Stimulated activated CD4-positive, alpha-beta T cell treated with anti-CD3 and anti-CD28 coated beads, Interleukin-1b, Interleukin-23, amount 100 ng/mL, for 1 hour (primary cell): ENCODE data around the gene ATP9A.
"Not testable (repeated sequence)": the region's sequence is repeated elsewhere in the genome, so short reads cannot be mapped to it uniquely, and the experiment has no call there.

Experiments
- DNase-seq, 2 donors: peaks; one replicate each; pipeline ENCODE4 v3.0.0-alpha.2; 2020; ENCODE audit warnings: low read depth in 2 of 2

Gene ATP9A

DNA sequence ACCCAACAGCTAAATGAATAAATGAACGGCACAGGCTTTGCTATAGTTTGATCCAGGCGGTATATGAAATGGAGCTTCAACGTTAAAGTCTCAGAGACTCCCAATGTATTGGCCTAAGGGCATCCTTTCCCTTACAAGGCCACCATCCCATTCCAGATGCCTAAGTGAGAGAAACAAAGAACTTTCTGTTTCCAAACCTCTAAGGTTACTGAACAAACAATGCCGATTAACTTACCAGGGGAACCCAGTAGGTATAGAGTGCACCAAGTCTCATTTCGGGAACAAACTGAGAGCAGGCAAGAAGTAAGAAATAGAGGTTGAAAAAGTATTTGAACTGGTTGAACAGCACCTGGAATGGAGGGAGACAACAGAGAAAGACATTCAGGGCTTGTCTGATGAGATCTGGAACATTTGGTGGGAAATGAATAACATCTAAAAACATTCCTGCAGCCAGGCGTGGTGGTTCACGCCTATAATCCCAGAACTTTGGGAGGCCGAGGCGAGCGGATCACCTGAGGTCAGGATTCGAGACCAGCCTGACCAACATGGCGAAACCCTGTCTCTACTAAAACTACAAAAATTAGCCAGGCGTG is 42.5 kb downstream of the ATP9A start:
- no peak for DNase-seq

DNA sequence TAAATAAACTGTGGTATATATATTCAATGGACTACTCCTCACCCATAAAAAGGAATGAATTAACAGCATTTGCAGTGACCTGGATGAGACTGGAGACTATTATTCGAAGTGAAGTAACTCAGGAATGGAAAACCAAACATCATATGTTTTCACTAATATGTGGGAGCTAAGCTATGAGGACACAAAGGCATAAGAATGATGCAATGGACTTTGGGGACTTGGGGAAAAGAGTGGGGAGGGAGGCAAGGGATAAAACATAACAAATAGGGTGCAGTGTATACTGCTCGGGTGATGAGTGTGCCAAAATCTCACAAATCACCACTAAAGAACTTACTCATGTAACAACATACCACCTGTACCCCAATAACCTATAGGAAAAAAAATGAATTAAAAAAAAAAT is 45.2 kb downstream of the ATP9A start:
- DNase-seq, result not testable (repeated sequence)

GRCh38 chr20:51722246-51722645 is 45.9 kb downstream of the ATP9A start:
- DNase-seq, result not testable (repeated sequence)

- no peak for DNase-seq
Observed at GRCh38 chr20:51720854-51721253, 47.3 kb downstream of the ATP9A start.

DNA sequence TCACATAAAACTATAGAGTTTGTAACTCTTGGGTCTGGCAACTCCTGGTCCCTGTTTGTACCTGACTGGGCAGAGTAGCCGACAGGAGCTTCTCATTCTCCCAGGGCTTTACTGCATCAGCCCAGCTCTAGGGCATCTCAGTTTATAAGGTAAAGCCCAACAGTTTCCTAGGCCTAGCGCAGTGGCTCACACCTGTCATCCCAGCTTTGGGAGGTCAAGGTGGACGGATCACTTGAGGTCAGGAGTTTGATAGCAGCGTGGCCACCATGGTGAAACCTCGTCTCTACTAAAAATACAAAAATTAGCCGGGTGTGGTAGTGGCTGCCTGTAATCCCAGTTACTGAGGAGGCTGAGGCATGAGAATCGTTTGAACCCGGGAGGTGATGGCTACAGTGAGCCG is 47.8 kb downstream of the ATP9A start:
- no peak for DNase-seq

DNA sequence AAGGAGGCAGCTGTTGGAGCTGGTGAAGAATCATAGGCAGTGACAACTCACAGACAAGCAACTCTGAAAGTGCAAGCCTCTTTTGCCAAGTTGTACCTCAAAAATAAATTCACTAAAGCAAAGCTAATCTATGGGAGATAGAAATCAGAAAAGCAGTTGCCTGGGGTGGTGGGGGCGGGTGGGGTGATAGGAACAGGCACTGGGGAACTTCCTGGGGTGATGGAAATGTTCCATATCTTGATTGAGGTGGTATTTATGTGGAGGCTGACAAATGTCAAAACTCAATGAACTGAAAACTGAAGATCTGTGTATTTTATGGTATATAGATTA is 52.4 kb downstream of the ATP9A start:
- DNase-seq, result no peak

GRCh38 chr20:51715163-51715855 is 52.9 kb downstream of the ATP9A start:
- no peak for DNase-seq

DNA sequence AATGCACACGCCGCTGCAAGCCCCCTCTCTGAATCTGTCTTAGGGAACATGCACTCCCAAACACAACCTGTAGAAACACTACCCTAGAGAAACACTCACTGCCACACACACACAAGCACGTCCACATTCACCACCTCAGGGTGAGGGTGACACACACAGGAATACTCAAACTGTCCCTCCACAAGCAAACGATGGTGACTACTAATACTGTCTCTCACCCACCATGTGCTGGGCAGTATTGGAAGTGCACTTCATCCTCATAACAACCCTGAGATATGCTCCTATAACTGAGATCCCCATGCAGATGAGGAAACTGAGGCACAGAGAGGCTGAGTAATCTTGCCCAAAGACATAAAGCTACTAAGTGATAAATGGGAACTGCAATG is 55.0 kb downstream of the ATP9A start:
- no peak for DNase-seq

- DNase-seq, result no peak
Observed at GRCh38 chr20:51712501-51713212, 55.5 kb downstream of the ATP9A start.

- no peak for DNase-seq
Observed at GRCh38 chr20:51711426-51711825, 56.8 kb downstream of the ATP9A start.

GRCh38 chr20:51710361-51710894 is 57.8 kb downstream of the ATP9A start:
- no peak for DNase-seq

GRCh38 chr20:51705400-51705799 is 62.8 kb downstream of the ATP9A start:
- no peak for DNase-seq

- no peak for DNase-seq
Observed at GRCh38 chr20:51703400-51704287, 64.5 kb downstream of the ATP9A start.

DNA sequence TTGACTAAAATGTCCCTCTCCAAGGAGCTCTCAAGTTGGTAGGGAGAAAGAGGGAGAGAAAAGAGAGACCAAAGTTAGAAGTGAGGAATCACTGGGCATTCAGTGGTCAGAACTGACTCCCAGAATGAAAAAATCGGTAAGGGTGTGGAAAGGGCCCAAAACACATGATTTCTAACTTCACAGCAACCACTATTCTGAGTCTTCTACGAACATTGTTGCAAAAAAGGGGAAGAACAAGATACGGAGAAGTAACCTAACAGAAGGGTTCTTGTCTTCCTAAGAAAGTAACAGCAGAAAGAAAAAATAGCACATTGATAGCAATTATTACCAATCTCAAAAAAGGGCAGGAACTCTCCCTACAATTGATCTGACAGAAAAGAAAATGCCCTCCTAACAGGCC is 65.6 kb downstream of the ATP9A start:
- DNase-seq, result no peak

DNA sequence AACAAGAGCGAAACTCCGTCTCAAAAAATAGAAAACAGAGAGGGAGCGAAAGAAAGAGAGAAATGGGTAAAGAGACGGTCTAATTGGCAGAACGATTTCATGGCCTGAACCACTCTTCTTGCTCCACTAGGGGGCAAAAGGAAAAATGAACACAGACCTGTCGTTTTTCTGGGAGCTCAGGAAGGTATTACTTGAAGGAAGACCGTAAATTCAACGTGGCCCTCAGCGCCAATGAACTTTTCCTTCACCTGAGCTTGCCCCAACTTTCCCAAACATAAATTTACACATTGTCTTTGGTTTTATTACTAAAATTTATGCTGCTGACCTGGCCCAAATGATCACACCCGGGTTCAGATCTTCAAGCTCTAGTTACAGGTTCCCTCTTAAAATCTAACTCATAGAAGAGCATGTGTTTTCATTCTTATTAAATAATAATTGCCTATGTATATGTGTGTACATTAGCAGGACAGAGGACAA is 67.3 kb downstream of the ATP9A start:
- DNase-seq, result no peak

DNA sequence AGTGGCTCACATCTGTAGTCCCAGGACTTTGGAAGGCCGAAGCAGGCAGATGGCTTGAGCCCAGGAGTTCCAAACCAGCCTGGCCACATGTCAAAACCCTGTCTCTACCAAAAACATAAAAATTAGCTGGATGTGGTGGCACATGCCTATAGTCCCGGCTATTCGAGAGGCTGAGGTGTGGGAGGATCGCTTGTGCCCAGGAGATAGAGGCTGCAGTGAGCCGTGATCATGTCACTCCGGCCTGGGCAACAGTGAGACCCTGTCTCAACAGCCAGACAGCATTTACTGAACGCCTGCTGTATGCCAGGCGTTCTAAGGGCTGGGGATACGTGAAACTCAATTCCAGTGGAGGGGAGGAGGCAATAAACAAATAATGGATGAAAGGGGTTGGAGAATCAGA is 69.9 kb downstream of the ATP9A start:
- DNase-seq, result no peak

DNA sequence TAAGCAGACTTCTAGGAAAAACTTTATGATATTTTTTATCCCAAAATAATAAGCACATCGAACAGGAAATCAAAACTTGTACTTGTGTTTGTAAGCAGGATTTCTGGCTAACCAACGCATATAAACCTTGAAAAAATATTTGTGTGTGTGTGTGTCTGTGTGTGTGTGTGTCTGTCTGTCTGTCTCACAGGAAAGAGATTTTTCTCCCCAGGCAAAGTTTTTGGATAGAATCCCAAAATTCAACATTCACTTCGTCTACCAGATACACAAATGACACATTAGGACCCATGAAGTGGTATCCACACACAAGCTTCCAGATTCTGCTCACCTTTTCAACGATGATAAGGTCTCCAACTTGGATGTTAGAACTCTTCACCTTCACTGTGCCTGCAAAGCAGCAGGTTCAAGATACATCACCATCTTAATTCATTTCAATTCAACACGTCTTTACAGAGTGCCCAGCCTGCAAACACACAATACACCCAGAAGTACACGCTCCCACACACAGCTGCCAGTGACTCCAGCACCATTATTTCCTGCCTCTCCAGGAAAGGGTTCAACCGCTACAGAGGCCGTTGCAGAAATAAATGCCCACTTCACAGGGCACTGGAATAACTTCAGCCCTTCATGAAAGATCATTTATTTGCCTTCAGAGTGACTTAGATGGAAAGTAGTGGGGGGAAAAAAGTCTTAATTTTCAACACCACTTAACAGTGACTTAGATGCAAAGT is 70.9 kb downstream of the ATP9A start:
- no peak for DNase-seq

- DNase-seq, result no peak
Observed at GRCh38 chr20:51696304-51697071, 71.7 kb downstream of the ATP9A start.

GRCh38 chr20:51695574-51696303 is 72.5 kb downstream of the ATP9A start:
- DNase-seq, result no peak
